Glutamatergic neuron (in vitro differentiated cells): ENCODE results near the gene PKHD1. TPM values are rescaled to one million over a fixed set of nuclear protein-coding genes. Genes with fewer than 3 reads are reported as not detected.

Source experiments
- DNase-seq: peaks from one replicate; pipeline ENCODE4 v3.0.0; 2022
- H3K27ac Mint-ChIP-seq: one replicate; pipeline ENCODE4 v1.8.0; 2020; ENCODE audit warnings: mild to moderate bottlenecking, mixed read lengths, inconsistent platforms; ENCODE audit not compliant: unreplicated experiment
- H3K27me3 Mint-ChIP-seq: one replicate; pipeline ENCODE4 v1.8.0; 2020; ENCODE audit warnings: mild to moderate bottlenecking, moderate library complexity, mixed read lengths, inconsistent platforms; ENCODE audit not compliant: unreplicated experiment
- H3K36me3 Mint-ChIP-seq: one replicate; pipeline ENCODE4 v1.8.0; 2020; ENCODE audit warnings: mild to moderate bottlenecking, mixed read lengths, inconsistent platforms; ENCODE audit not compliant: unreplicated experiment
- H3K4me1 Mint-ChIP-seq: one replicate; pipeline ENCODE4 v1.8.0; 2020; ENCODE audit warnings: mild to moderate bottlenecking, low read depth, mixed read lengths, inconsistent platforms; ENCODE audit not compliant: unreplicated experiment
- H3K4me3 Mint-ChIP-seq: one replicate; pipeline ENCODE4 v1.8.0; 2020; ENCODE audit warnings: mild to moderate bottlenecking, mixed read lengths, inconsistent platforms; ENCODE audit not compliant: unreplicated experiment
- H3K9me3 Mint-ChIP-seq: one replicate; pipeline ENCODE4 v1.8.0; 2020; ENCODE audit warnings: mild to moderate bottlenecking, moderate library complexity, mixed read lengths, inconsistent platforms; ENCODE audit not compliant: unreplicated experiment
- total RNA-seq: library from RNA; stranded (reverse); fragmentation: NEBNext Ultra II Directional; extraction: Animal tissue kit (Norgen Biotek cat#: 25700); gene quantifications from one replicate; pipeline ENCODE4 v1.2.1, GENCODE V29; 2021; ENCODE audit not compliant: unreplicated experiment
- TF ChIP-seq, protein P1 (sequence below): fragments of 200-600 bp; sonication (generic); IDR thresholded peaks from one replicate; pipeline ENCODE4 v1.5.0; 2021; ENCODE audit not compliant: partially characterized antibody, unreplicated experiment

The PKHD1 gene
- total RNA-seq, 1 donor from 2014 or later, result 0.02 TPM

DNA sequence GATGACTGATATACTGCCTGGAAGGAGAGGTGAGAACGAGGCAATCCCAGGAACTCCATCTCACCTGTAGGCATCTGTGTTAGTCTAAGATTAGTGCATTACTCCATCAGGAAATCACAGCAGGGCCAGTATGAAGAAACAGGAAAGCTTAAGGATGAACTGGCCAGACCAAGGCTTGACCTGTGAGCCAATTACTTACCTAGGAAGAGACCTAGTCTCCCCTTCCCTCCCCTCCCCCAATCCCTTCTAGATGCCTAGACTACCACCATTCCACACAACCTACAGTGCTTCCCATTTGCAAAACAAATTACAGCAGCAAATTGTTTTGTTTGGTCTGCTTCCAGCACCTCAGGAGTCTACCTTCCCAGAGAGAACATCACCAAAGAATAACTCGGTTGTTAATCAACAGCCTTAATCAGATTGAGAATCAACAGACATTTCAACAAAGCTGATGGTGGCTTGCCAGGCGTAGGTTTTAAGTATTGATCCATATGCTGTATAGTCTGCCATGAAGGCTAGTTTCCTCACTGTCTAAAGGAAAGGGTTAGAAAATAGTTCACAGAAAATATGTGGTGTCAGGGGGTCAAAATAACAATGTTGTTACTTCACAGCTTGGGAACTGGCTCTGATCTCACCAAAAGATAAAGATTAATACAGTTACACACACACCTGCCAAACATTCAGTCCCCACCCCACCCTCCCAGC lies 10.1 kb downstream of the PKHD1 start:
- H3K36me3 Mint-ChIP-seq, result no peaks in the 10 kb centered on the region
- no peak overlapping the region for H3K4me3 Mint-ChIP-seq
- no peaks in the 10 kb centered on the region for H3K27me3 Mint-ChIP-seq
- DNase-seq, result no peak
- TF ChIP-seq, protein P1, sequence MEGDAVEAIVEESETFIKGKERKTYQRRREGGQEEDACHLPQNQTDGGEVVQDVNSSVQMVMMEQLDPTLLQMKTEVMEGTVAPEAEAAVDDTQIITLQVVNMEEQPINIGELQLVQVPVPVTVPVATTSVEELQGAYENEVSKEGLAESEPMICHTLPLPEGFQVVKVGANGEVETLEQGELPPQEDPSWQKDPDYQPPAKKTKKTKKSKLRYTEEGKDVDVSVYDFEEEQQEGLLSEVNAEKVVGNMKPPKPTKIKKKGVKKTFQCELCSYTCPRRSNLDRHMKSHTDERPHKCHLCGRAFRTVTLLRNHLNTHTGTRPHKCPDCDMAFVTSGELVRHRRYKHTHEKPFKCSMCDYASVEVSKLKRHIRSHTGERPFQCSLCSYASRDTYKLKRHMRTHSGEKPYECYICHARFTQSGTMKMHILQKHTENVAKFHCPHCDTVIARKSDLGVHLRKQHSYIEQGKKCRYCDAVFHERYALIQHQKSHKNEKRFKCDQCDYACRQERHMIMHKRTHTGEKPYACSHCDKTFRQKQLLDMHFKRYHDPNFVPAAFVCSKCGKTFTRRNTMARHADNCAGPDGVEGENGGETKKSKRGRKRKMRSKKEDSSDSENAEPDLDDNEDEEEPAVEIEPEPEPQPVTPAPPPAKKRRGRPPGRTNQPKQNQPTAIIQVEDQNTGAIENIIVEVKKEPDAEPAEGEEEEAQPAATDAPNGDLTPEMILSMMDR, result no peak
- H3K4me1 Mint-ChIP-seq, result no peaks in the 10 kb centered on the region
- no peaks in the 10 kb centered on the region for H3K9me3 Mint-ChIP-seq
- no peak overlapping the region for H3K27ac Mint-ChIP-seq

- no peaks in the 10 kb centered on the region for H3K9me3 Mint-ChIP-seq
- H3K27ac Mint-ChIP-seq, result no peak overlapping the region
- H3K27me3 Mint-ChIP-seq, result no peaks in the 10 kb centered on the region
- no peak overlapping the region for H3K4me3 Mint-ChIP-seq
- DNase-seq, result no peak
- H3K36me3 Mint-ChIP-seq, result no peaks in the 10 kb centered on the region
- TF ChIP-seq, protein P1, result no peak
- no peaks in the 10 kb centered on the region for H3K4me1 Mint-ChIP-seq
Observed at GRCh38 chr6:52076791-52077179, 10.6 kb downstream of the PKHD1 start.

- no peak for DNase-seq
- Mint-ChIP-seq H3K4me1 (no peaks in the 10 kb centered on the region), H3K27me3 (no peaks in the 10 kb centered on the region), H3K4me3 (no peak overlapping the region), H3K36me3 (no peaks in the 10 kb centered on the region), H3K9me3 (no peaks in the 10 kb centered on the region), H3K27ac (no peak overlapping the region)
- TF ChIP-seq, protein P1, result no peak
Observed at GRCh38 chr6:52074716-52075115, 12.7 kb downstream of the PKHD1 start.

DNA sequence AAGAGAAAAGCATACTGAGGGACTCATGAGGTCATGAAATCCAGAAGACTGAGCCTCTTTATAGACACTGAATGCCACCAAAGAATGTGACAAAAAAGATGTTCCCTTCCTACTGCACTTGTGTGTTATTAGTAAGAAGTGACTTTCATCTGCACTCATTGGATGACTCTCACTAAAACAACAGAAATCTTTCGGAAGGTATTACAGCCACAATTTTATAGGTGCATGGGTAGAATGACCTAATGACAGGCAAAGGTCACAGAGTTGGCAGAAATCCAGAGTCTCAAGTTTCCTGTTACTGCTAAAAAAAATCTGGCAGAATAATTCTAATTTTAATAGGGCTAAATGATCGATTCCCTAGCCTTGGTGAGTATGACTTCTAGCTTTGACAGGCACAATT lies 13.3 kb downstream of the PKHD1 start:
- Mint-ChIP-seq H3K36me3 (no peaks in the 10 kb centered on the region), H3K27ac (no peak overlapping the region), H3K4me3 (no peak overlapping the region), H3K27me3 (no peaks in the 10 kb centered on the region), H3K9me3 (no peaks in the 10 kb centered on the region), H3K4me1 (no peaks in the 10 kb centered on the region)
- TF ChIP-seq, protein P1, result no peak
- DNase-seq, result no peak

GRCh38 chr6:52065621-52066020 lies 21.8 kb downstream of the PKHD1 start:
- no peak overlapping the region for H3K4me3 Mint-ChIP-seq
- no peaks in the 10 kb centered on the region for H3K36me3 Mint-ChIP-seq
- no peaks in the 10 kb centered on the region for H3K4me1 Mint-ChIP-seq
- H3K27me3 Mint-ChIP-seq, result peaks cover 2% of the 10 kb centered on the region
- TF ChIP-seq, protein P1, result no peak
- H3K27ac Mint-ChIP-seq, result no peak overlapping the region
- DNase-seq, result no peak
- H3K9me3 Mint-ChIP-seq, result no peaks in the 10 kb centered on the region
